Esophagus muscularis mucosa (tissue), 3 donors: Measurements from ENCODE around the gene PPP6R3.

Experiments used
- CTCF ChIP-seq, 3 experiments: fragments of 200-600 bp in 2 of 3; fragments of 450-650 bp in 1 of 3; sonication (generic) in 2 of 3; IDR thresholded peaks; one replicate each; pipeline ENCODE4 v1.5.1; 2017 to 2019; ENCODE audit warnings: antibody characterized with exemption in 3 of 3, mild to moderate bottlenecking in 2 of 3, moderate library complexity in 1 of 3
- EP300 ChIP-seq: sonication (generic); formaldehyde crosslinking; IDR thresholded peaks from one replicate; pipeline ENCODE4 v1.6.1; 2017; ENCODE audit warnings: antibody characterized with exemption

GRCh38 chr11:68565768-68566167 lies 105.2 kb downstream of the PPP6R3 start:
- TF ChIP-seq CTCF (IDR thresholded peaks at IDR 0.05) (no peak), EP300 (no peak)
